NCI-H1694 (cell line): ENCODE results near the gene LUC7L3.
"Not testable (repeated sequence)": the region's sequence is repeated elsewhere in the genome, so short reads cannot be mapped to it uniquely, and the experiment has no call there.

ENCODE experiments used
- DNase-seq: peaks from one replicate; lab custom pipeline; 2025; lab: John Stamatoyannopoulos, UW

The LUC7L3 gene

GRCh38 chr17:50686494-50687199 lies 32.8 kb upstream of the LUC7L3 start:
- DNase-seq = no peak

DNA sequence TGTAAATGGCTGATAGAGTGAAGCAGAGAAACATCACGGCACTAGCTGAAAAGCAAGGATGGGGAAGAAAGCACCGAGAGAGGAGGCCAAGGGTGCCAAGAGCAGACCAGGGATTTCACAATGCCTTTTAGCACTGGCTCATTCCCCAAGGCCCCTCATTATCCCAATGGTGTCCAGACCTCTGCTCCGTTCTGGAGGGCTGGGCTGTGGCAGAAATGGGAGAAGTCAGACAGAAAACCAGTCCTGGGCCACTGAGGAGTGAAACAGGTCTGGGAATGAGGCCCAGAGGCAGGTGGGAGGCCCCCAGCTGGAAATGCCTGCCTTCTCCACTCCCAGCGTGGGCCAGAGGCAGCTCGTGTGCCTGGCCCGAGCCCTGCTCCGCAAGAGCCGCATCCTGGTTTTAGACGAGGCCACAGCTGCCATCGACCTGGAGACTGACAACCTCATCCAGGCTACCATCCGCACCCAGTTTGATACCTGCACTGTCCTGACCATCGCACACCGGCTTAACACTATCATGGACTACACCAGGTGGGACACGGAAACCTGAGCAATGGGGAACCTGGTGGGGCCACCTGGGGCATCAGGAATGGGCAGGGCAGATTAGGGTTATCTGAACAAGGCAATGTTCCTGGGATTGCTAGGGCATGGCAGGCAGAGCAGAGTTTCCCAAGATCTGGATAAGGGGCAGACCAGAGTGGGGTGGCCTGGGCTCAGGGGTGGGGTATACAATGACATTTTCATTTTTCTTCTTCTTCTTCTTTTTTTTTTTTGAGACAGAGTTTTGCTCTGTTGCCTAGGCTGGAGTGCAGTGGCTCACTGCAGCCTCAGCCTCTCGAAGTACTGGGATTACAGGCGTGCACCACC lies 32.0 kb upstream of the LUC7L3 start:
- no peak for DNase-seq

DNA sequence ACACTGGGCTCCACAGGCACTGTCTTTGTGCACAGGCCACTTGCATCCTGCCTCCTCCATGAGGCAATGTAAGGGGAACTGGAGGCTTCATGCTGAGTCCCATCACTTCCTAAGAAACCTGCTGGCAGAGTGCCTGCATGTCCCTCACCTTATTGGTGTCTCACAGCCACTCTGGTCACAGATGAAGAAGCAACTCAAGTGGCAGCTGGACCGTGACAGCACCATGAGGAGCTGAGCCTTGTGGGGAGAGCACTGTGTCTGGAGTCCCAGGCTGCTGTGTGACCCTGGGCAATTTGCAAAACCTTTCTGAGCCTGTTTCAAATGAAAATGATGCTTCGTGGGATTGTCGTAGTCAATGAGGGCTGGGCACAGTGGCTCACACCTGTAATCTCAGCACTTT lies 31.2 kb upstream of the LUC7L3 start:
- no peak for DNase-seq

DNA sequence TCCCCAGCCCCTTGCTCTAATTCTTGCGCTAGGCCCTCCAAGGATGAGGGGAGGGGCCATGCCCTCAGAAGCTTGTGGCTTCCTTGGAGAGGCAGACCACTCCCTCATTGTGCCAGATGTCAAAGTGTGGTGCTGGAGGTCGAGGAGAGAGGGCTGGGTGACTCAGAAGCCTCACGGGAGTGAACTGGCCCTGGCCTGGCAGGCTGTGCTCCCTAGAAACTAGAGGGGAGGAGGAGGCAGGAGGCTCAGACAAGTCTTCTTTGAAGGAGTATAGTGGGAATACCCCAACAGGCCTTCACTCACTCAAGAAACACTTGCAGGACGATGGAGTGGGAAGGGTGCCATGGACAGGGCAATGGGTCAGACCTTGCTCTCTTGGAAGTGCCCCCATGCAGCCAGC lies 30.2 kb upstream of the LUC7L3 start:
- no peak for DNase-seq

GRCh38 chr17:50689956-50690886 lies 29.2 kb upstream of the LUC7L3 start:
- DNase-seq = peak; percentile 59

- no peak for DNase-seq
Observed at GRCh38 chr17:50690887-50691549, 28.4 kb upstream of the LUC7L3 start.

DNA sequence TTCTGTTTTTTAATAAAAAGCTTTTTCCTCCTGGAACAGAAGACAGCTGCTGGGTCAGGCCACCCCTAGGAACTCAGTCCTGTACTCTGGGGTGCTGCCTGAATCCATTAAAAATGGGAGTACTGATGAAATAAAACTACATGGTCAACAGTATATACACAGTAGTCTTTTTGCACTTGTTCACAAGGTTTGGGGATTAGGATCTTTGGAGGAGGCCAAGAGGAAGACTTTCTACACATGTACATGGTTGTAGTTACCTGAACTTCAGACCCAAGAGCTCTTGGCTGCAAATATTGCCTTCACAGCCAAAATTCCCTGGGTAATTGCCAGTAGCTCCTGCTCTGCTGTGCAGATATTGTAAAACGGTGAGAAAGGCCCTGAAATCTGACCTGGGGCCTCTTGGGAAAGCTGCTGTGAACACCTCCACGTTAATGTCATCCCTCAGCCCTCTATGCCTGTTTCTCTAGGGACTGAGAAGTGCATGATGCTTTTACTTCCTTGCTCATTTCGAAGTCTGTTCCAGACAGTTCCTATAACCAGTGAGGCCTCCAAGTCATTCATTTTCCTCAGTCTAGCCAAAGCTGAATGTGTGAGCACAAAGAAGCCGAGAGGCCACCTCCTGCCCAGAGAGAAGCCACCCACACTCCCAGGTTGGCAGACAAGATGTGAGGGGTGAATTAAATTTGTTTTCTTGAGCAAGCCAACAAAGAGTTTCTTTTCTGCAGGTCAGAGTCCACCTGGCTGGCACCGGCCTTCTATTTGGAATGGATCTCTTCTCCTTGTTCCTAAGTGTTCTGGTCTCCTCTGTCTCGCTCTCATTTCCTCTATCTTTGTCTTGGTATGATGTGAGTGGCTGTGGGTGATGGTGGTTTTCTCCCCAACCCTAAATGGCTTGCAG lies 27.6 kb upstream of the LUC7L3 start:
- peak; percentile 13 for DNase-seq

GRCh38 chr17:50692448-50693035 lies 26.9 kb upstream of the LUC7L3 start:
- DNase-seq = no peak

- no peak for DNase-seq
Observed at GRCh38 chr17:50693036-50693682, 26.2 kb upstream of the LUC7L3 start.

DNA sequence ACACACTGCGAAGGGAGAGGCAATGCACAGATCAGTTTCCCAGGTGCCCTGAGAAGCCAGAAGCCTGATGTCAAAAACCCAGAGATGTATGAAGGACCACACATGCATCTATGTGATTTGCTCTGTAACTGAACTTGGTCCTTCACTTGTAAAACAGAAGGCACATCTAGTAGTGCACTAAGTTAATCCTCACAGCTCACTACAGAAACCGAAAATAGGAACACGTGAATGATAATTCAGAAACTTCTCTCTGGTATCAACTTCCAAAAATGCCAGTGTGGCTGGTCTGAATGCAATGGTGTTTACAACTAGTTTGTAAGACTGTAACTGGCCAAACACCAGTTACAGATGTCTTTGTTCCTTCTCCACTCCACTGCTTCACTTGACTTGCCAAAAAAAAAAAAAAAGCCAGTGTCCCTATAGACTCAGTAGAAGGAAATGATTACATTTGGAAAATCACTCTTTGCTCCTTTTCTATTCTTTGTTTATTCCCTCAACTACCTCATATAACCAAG lies 23.0 kb upstream of the LUC7L3 start:
- no peak for DNase-seq

- DNase-seq = no peak
Observed at GRCh38 chr17:50697062-50697461, 22.3 kb upstream of the LUC7L3 start.

GRCh38 chr17:50697663-50698272 lies 21.6 kb upstream of the LUC7L3 start:
- DNase-seq = no peak

GRCh38 chr17:50699410-50699809 lies 20.0 kb upstream of the LUC7L3 start:
- DNase-seq = no peak

- no peak for DNase-seq
Observed at GRCh38 chr17:50703162-50703561, 16.2 kb upstream of the LUC7L3 start.

DNA sequence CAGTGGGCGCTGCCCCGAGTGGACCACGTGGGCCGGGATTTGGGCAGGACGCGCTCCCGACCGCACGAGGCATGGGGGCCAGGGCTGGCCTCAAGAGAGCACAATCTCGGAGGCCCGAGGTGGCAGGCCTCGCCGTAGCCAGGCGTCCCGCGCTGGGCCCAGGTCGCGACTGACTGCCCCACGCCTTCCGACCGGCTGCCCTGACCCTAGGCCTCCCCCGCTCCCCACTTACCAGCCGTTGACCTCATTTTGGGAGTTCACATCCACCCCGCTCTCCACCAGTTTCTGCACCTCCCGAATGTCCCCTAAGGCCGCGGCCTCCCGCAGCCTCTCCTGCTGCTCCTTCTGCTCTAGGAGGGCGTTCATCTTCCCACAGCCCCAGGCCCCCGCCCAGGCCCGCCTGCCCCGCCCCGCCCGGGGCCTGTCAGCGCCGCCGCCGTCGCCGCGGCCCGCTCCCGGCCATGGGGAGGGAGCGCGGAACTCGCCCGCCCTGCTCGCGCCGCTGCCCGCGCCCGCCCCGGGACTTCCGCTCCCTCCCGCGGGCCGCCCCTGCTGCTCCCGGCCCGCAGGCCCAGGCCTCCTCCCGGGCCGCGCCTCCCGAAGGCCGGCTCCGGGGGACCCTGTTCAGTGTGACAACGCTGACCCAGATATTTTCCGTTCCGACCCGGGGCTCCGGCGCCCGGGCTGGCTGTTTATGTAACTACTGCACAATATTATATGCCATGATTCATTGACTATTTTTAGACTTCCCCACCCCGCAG lies 11.9 kb upstream of the LUC7L3 start, which contains the start of gene ANKRD40:
TSS of gene ANKRD40 (minus strand) at position 626 of the 761 bp plus-strand sequence. CDS start at position 366, 260 bp downstream.
- peak; percentile 95 for DNase-seq

DNA sequence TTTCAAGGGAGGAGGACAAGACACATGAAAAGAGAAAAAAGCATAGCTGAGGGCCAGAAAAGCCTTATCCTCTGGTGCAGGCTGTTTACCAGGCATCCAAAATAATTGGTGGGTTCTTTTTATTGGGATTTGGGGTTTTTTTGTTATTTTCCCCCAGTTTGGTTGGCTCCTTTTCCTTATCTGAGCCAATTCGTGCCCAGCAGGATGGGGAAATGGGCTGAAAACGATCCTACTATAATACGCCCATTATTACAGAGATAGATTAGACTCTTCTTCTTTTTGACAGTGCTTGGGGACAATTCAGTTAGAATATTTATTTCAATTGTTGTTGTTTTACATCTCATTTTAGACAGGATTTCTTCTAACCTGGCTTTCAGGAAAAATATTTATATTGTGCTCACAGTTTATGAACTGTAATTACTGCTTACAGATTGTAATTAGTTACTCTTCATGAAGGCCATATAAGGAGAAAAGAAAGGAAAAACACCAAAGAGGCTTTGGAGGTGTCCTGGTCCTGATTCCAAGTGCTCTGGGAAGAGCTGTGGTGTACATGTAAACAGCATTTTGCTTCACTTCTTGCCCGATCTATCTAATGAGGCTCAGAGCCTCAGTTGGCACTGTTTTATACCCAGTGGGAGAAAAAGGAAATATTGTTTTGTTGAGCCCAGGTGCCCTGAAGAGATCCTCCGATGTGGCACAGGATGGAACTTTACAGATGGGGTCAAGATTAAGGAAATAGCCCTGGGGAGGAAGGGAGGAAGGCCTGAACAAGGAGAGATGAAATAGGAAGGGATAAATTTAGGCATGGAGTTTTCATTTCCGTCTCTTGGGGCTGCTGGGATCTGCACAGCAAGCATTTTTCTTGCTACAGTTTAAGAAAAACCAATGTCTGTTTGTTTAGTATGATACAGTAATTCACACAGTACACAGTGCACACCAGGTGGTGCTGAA lies 11.1 kb upstream of the LUC7L3 start:
- DNase-seq = no peak

GRCh38 chr17:50709053-50709452 lies 10.3 kb upstream of the LUC7L3 start:
- not testable (repeated sequence) for DNase-seq
